ENCODE results near the gene NCDN.

Gene NCDN

DNA sequence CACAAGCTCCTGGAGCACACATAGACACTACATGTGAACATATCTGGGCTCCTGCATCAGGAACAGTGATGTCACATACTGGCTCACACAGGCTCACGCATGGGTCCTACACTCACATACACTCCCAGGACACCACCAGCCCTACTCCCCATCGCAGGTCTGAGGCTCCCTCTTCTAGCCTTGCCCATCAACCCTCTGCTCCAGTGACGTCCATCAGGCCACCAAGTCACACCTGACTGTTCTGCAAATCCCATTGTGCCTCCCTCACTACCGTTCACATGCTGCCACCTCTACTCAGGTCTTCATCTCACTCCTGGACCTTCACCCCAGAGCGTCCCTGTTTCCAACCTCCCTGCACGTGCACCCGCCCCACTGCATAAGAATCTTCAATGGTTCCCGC lies 33.6 kb downstream of the NCDN start:
- TF ChIP-seq POLR2AphosphoS5 (IDR thresholded peaks at IDR 0.05; ENCODE audit: low read depth, low read length), result no peak
- no peak for TF ChIP-seq SIN3A (IDR thresholded peaks at IDR 0.05; ENCODE audit: borderline replicate concordance, insufficient read depth, low read length)
- no peak for TF ChIP-seq REST (IDR thresholded peaks at IDR 0.05; ENCODE audit: insufficient read depth in 1 of 2, low read depth in 2 of 2, low read length in 2 of 2)
- no peak for TF ChIP-seq FOXP2 (optimal IDR thresholded peaks at IDR 0.05; ENCODE audit: borderline replicate concordance, extremely low read depth, extremely low read length, insufficient read depth)
- no peak for TF ChIP-seq TAF1 (IDR thresholded peaks at IDR 0.05; ENCODE audit: borderline replicate concordance, insufficient read depth, low read length)

DNA sequence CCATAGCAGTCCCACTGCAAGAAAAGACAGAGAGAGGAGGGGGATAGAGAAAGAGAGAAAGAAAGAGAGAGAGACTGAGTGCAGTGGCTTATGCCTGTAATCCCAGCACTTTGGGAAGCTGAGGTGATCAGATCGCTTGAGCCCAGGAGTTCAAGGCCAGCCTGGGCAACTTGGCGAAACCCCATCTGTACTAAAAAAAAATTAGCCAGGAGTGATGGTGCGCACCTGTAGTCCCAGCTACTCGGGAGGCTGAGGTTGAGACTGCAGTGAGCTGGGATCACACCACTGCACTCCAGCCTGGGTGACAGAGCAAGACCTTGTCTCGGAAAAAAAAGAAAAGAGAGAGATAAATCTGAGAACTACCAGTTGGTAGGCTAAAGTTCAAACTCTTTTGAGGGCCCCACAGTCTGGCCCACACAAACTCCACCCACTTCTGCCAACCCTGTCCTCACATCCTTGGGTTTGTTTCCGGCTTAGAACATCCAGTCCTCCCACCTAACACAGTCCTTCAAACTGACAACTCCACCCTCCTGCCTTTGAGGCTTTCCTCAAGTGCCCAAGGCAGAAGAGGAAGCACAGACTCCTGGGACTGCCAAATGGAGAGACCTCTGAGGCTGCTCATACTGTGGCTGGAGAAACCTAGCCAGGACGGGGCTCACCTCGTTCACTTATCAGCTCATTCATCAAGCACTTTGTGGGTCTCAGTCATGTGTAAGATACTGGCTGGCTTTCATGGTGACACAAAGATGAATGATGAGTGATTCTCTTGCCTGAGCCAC lies 35.6 kb downstream of the NCDN start:
- no peak for TF ChIP-seq SIN3A (IDR thresholded peaks at IDR 0.05; ENCODE audit: borderline replicate concordance, insufficient read depth, low read length)
- TF ChIP-seq TAF1 (IDR thresholded peaks at IDR 0.05; ENCODE audit: borderline replicate concordance, insufficient read depth, low read length), result no peak
- TF ChIP-seq REST (IDR thresholded peaks at IDR 0.05; ENCODE audit: insufficient read depth in 1 of 2, low read depth in 2 of 2, low read length in 2 of 2), result no peak
- no peak for TF ChIP-seq FOXP2 (optimal IDR thresholded peaks at IDR 0.05; ENCODE audit: borderline replicate concordance, extremely low read depth, extremely low read length, insufficient read depth)
- TF ChIP-seq POLR2AphosphoS5 (IDR thresholded peaks at IDR 0.05; ENCODE audit: low read depth, low read length), result no peak

GRCh38 chr1:35594005-35594760 lies 36.6 kb downstream of the NCDN start:
- no peak for TF ChIP-seq POLR2AphosphoS5 (IDR thresholded peaks at IDR 0.05; ENCODE audit: low read depth, low read length)
- no peak for TF ChIP-seq FOXP2 (optimal IDR thresholded peaks at IDR 0.05; ENCODE audit: borderline replicate concordance, extremely low read depth, extremely low read length, insufficient read depth)
- TF ChIP-seq REST (IDR thresholded peaks at IDR 0.05; ENCODE audit: insufficient read depth in 1 of 2, low read depth in 2 of 2, low read length in 2 of 2), result no peak
- TF ChIP-seq SIN3A (IDR thresholded peaks at IDR 0.05; ENCODE audit: borderline replicate concordance, insufficient read depth, low read length), result no peak
- TF ChIP-seq TAF1 (IDR thresholded peaks at IDR 0.05; ENCODE audit: borderline replicate concordance, insufficient read depth, low read length), result no peak

DNA sequence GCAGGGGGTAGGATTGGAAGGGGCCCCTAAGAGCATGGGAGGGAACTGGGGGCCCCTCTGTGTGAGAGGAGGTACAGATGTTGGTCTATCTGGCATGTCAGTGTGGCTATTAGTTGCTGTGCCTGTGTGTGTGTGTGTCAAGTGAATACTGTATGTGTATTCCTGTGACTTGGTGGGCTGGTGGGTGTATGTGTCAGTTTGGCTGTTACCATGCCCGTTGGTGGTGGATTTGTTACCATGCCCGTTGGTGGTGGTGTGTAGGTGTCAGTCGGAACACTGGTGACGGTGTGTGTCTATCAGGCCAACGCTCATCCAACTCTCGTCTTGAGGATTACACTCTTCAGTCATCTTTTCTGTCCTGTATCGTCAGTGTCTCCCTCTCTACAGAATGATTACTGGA lies 38.1 kb downstream of the NCDN start:
- TF ChIP-seq POLR2AphosphoS5 (IDR thresholded peaks at IDR 0.05; ENCODE audit: low read depth, low read length), result no peak; the same call in 1 of the 2 replicates
- no peak for TF ChIP-seq SIN3A (IDR thresholded peaks at IDR 0.05; ENCODE audit: borderline replicate concordance, insufficient read depth, low read length)
- no peak for TF ChIP-seq REST (IDR thresholded peaks at IDR 0.05; ENCODE audit: insufficient read depth in 1 of 2, low read depth in 2 of 2, low read length in 2 of 2)
- TF ChIP-seq TAF1 (IDR thresholded peaks at IDR 0.05; ENCODE audit: borderline replicate concordance, insufficient read depth, low read length), result no peak
- no peak for TF ChIP-seq FOXP2 (optimal IDR thresholded peaks at IDR 0.05; ENCODE audit: borderline replicate concordance, extremely low read depth, extremely low read length, insufficient read depth)
